HFFc6 (cell line): Measurements from ENCODE around the gene CORO6. TPM values are rescaled to one million over a fixed set of nuclear protein-coding genes. Genes with fewer than 3 reads are reported as not detected.
A peak's percentile ranks its signal among the peaks of the same experiment; 100 is the strongest.

ENCODE experiments used
- DNase-seq: peaks from one replicate; pipeline ENCODE4 v3.0.0-alpha.2; 2018
- H3K27ac Mint-ChIP-seq: 2 replicates; pipeline ENCODE4 v1.8.0; 2020; ENCODE audit warnings: mild to moderate bottlenecking, mixed read lengths
- H3K27me3 Mint-ChIP-seq: 2 replicates; pipeline ENCODE4 v1.8.0; 2021; ENCODE audit warnings: mild to moderate bottlenecking, moderate library complexity, mixed read lengths; ENCODE audit not compliant: insufficient read depth
- H3K36me3 Mint-ChIP-seq: 2 replicates; pipeline ENCODE4 v1.8.0; 2021; ENCODE audit warnings: low read depth, mixed read lengths
- H3K4me1 Mint-ChIP-seq: 2 replicates; pipeline ENCODE4 v1.8.0; 2020; ENCODE audit warnings: low read depth, mixed read lengths
- H3K4me3 Mint-ChIP-seq: 2 replicates; pipeline ENCODE4 v1.8.0; 2020; ENCODE audit warnings: mild to moderate bottlenecking, moderate library complexity, mixed read lengths
- H3K9me3 Mint-ChIP-seq: 2 replicates; pipeline ENCODE4 v1.8.0; 2020; ENCODE audit warnings: mild to moderate bottlenecking, mixed read lengths
- total RNA-seq, 6 experiments: library from RNA; stranded (reverse); fragmentation: NEBNext Ultra II Directional; extraction: Animal tissue kit (Norgen Biotek cat#: 25700); gene quantifications; 2 replicates in 1 of 6; 3 replicates in 5 of 6; pipeline ENCODE4 v1.2.3, GENCODE V29; 2021
- TF ChIP-seq, protein P1 (sequence below): fragments of 200-600 bp; sonication (generic); IDR thresholded peaks from 2 replicates; pipeline ENCODE4 v1.5.0; 2021; ENCODE audit warnings: antibody characterized with exemption, mild to moderate bottlenecking

CORO6 gene
- total RNA-seq, 6 experiments from 2014 or later = 4.6 to 6.1 (median 5.4) TPM

DNA sequence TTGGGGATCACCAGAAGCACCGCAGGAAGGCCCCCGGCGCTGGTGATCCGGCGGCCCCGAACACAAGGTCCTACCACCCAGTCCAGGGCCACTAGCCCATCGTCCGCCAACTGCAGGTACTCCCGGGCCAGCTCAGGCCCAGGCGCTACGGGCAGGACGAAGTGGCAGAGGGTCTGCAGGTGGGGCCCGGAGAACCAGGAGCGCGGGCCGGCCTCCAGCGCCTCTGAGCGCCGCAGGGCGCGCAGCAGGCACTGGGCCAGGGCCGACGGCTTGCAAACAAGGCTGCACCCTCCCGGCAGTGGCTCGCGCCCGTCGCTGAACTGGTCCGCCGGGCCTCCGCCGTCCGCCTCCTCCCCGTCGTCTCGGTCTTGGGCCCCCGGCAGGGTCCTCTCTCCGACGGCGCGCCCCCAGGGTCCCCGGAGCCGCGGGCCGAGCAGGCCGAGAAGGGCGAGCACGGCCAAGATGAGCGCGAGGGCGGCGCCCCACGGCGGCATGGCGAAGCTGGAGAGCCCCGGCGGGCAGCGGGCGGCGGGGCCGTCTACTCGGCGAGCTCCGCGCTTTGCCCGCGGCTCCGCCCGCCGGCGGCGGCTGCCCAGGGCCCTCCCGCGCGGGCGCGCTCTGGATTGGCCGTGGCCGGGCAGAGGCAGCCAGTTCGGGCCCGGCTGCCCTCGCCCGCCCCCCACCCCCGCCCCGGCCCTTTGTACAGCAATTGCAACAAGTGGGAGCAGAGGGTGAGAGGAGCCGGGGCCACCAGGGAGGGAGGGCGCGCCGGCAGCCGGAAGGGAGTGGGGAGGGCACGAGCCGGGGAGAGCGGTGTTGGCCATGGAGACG lies 56.0 kb downstream of the CORO6 start, which contains the start of gene ABHD15:
TSS of gene ABHD15 (minus strand) at position 565 of the 831 bp plus-strand sequence. CDS start at position 494, 71 bp downstream.
- peak within 1 kb of the TSS; percentile 89 for H3K27ac Mint-ChIP-seq
- peak within 1 kb of the TSS; percentile 96 for H3K4me3 Mint-ChIP-seq
- H3K27me3 Mint-ChIP-seq = no peaks in the 10 kb centered on the region; the same call in 1 of the 2 replicates
- H3K36me3 Mint-ChIP-seq = peaks cover 5% of the 10 kb centered on the region; the same call in 1 of the 2 replicates
- DNase-seq = peak; percentile 25
- TF ChIP-seq, protein P1, sequence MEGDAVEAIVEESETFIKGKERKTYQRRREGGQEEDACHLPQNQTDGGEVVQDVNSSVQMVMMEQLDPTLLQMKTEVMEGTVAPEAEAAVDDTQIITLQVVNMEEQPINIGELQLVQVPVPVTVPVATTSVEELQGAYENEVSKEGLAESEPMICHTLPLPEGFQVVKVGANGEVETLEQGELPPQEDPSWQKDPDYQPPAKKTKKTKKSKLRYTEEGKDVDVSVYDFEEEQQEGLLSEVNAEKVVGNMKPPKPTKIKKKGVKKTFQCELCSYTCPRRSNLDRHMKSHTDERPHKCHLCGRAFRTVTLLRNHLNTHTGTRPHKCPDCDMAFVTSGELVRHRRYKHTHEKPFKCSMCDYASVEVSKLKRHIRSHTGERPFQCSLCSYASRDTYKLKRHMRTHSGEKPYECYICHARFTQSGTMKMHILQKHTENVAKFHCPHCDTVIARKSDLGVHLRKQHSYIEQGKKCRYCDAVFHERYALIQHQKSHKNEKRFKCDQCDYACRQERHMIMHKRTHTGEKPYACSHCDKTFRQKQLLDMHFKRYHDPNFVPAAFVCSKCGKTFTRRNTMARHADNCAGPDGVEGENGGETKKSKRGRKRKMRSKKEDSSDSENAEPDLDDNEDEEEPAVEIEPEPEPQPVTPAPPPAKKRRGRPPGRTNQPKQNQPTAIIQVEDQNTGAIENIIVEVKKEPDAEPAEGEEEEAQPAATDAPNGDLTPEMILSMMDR = no peak
- no peaks in the 10 kb centered on the region for H3K9me3 Mint-ChIP-seq
- H3K4me1 Mint-ChIP-seq = peaks cover 15% of the 10 kb centered on the region

DNA sequence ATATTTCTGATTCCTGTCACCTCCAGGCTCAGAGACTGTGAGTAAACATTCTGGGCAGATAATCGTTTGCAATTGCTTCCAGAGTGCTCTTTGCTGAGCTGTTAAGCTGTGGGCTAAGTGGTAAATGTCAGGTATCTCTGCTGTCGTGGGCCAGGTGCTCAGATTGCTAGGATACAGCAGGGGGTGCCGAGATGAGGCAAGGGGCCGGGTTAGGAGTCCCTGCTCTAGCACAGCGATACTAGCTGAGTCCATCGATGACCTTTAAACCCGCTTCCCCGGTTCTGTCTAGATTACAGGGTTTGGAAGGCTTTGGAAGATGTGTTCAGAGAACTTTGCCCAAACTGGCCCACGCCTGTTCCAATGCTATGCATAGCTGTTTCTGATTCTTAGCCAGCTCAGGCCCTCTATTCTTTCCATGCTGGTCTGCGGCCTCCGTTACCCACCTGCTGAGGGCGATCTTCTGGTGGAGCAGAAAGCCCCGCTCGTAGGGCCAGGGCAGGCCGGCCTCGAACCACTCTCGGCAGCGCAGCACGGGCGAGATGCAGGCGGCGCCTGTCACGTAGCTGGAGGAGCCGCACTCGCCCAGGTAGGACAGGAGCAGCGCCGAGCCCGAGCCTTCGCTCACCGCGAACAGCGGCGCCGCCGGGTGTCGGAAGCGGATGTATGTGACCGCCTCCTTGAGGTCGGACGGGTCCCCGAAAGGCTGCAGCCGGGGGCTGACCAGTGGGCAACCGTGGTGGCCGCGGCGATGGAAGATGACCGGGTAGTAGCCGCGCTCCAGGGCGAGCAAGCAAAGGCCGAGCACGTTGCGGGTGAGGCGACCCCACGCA lies 56.9 kb downstream of the CORO6 start:
- Mint-ChIP-seq H3K27me3 (no peaks in the 10 kb centered on the region; the same call in 1 of the 2 replicates), H3K9me3 (no peaks in the 10 kb centered on the region), H3K36me3 (peaks cover 4% of the 10 kb centered on the region; the same call in 1 of the 2 replicates), H3K27ac (no peak overlapping the region), H3K4me1 (peaks cover 13% of the 10 kb centered on the region), H3K4me3 (no peak overlapping the region)
- TF ChIP-seq, protein P1 = no peak; the same call in 1 of the 2 replicates
- no peak for DNase-seq

Other genes starting within 250 kb of the CORO6 start
- gene TAOK1, start 232.5 kb downstream of the CORO6 start, total RNA-seq = 10 to 100 TPM; 72.0 to 82.6 (median 75.1) TPM
- 1 to 10 TPM; 6.4 to 9.8 (median 7.0) TPM for gene ABHD15, start 55.9 kb downstream of the CORO6 start, total RNA-seq
- gene TP53I13, start 54.2 kb downstream of the CORO6 start, total RNA-seq = 10 to 100 TPM; 31.3 to 36.6 (median 35.3) TPM
- 10 to 100 TPM; 24.1 to 29.7 (median 28.7) TPM for gene GIT1, start 33.3 kb downstream of the CORO6 start, total RNA-seq
- 1 to 10 TPM; 1.9 to 4.3 (median 3.0) TPM for gene ANKRD13B, start 29.8 kb downstream of the CORO6 start, total RNA-seq